ENCODE measurements around the gene RFPL4AL1.

DNA sequence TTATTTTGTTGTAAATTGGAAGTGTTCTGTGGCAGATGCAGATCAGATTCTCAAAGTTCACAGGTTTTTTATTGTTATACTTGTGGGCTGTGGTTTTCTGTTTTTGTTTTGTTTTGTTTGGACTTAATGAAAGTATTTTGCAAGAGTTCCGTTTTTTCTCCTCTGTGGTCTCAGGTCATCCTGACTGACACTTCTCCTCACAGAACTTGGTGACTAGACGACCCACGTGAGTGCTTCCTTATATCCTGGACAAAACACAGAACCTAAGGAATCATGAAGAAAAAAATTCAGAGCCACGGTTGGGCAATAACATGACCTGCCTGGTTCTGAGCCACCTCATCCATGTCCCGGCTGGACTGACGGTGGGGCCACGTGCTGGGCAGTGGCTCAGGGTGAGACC lies 2.5 kb upstream of the RFPL4AL1 start:
- TF ChIP-seq, protein P1, sequence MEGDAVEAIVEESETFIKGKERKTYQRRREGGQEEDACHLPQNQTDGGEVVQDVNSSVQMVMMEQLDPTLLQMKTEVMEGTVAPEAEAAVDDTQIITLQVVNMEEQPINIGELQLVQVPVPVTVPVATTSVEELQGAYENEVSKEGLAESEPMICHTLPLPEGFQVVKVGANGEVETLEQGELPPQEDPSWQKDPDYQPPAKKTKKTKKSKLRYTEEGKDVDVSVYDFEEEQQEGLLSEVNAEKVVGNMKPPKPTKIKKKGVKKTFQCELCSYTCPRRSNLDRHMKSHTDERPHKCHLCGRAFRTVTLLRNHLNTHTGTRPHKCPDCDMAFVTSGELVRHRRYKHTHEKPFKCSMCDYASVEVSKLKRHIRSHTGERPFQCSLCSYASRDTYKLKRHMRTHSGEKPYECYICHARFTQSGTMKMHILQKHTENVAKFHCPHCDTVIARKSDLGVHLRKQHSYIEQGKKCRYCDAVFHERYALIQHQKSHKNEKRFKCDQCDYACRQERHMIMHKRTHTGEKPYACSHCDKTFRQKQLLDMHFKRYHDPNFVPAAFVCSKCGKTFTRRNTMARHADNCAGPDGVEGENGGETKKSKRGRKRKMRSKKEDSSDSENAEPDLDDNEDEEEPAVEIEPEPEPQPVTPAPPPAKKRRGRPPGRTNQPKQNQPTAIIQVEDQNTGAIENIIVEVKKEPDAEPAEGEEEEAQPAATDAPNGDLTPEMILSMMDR (IDR thresholded peaks at IDR 0.05; ENCODE audit: low read depth, low read length) = no peak
- TF ChIP-seq POLR2A (IDR thresholded peaks at IDR 0.05; ENCODE audit: extremely low read depth, insufficient read length) = no peak
